Kidney (tissue), 14 donors: ENCODE measurements around the gene ITPR1. TPM values are rescaled to one million over a fixed set of nuclear protein-coding genes. Genes with fewer than 3 reads are reported as not detected.
A peak's percentile ranks its signal among the peaks of the same experiment; 100 is the strongest.

Experiments
- DNase-seq, 5 donors: peaks; one replicate each; pipeline ENCODE4 v3.0.0-alpha.2; 2013 to 2020
- FAIRE-seq: peaks from 2 replicates; lab custom pipeline; 2012; peaks lifted over from hg19 to GRCh38; lab: Jason Lieb, UNC
- H3K27ac ChIP-seq, 2 donors: one replicate each; pipeline ENCODE4 v1.7.0; 2013; ENCODE audit warnings: low read depth in 2 of 2, low read length in 2 of 2, inconsistent platforms in 1 of 2
- H3K27me3 ChIP-seq: one replicate; pipeline ENCODE4 v1.7.1; 2013; ENCODE audit warnings: low read length, inconsistent platforms; ENCODE audit not compliant: control insufficient read depth, insufficient read depth
- H3K36me3 ChIP-seq, 3 donors: one replicate each; pipeline versions ENCODE4 v1.7.0 to v1.7.1; 2013; ENCODE audit warnings: low read length in 3 of 3, control low read depth in 1 of 3, inconsistent platforms in 1 of 3; ENCODE audit not compliant: insufficient read depth in 3 of 3, control insufficient read depth in 2 of 3
- H3K4me1 ChIP-seq, 3 donors: one replicate each; pipeline versions ENCODE4 v1.7.0 to v1.7.1; 2013; ENCODE audit warnings: low read length in 3 of 3, inconsistent platforms in 1 of 3, low read depth in 1 of 3; ENCODE audit not compliant: control insufficient read depth in 2 of 3, insufficient read depth in 2 of 3
- H3K4me3 ChIP-seq, 3 donors: one replicate each; pipeline versions ENCODE4 v1.7.0 to v1.8.1; 2013; ENCODE audit warnings: low read length in 3 of 3, control low read depth in 1 of 3, inconsistent platforms in 1 of 3
- H3K9ac ChIP-seq, 3 donors: one replicate each; pipeline versions ENCODE4 v1.7.0 to v1.7.1; 2013; ENCODE audit warnings: low read length in 3 of 3, control low read depth in 1 of 3, inconsistent platforms in 1 of 3
- H3K9me3 ChIP-seq, 3 donors: one replicate each; pipeline versions ENCODE4 v1.7.0 to v1.7.1; 2013; ENCODE audit warnings: low read length in 3 of 3, control low read depth in 1 of 3, inconsistent platforms in 1 of 3; ENCODE audit not compliant: control insufficient read depth in 2 of 3, insufficient read depth in 1 of 3
- intact Hi-C: fragments of 100-400 bp; cut with DNase I; formaldehyde crosslinking; loops from one replicate; pipeline ENCODE4 v1.11.1; 2022
- polyA plus RNA-seq: library from polyadenylated mRNA; stranded (reverse); fragments of 350-450 nt; fragmentation: Illumina TruSeq; extraction: RNeasy Lipid Tissue Mini Kit (QIAGEN cat#74804); gene quantifications from one replicate; pipeline ENCODE4 v1.2.3, GENCODE V29; 2014; ENCODE audit warnings: low read depth, low replicate concordance; ENCODE audit not compliant: insufficient read depth
- total RNA-seq: library from RNA; stranded (reverse); fragmentation: NEBNext Ultra II Directional; extraction: Animal tissue kit (Norgen Biotek cat#: 25700); gene quantifications from one replicate; pipeline ENCODE4 v1.2.1, GENCODE V29; 2021
- TF ChIP-seq, protein P1 (sequence below): IDR thresholded peaks from 3 replicates; pipeline ENCODE4 v1.5.1; 2012; ENCODE audit warnings: mild to moderate bottlenecking, moderate library complexity, borderline replicate concordance; ENCODE audit not compliant: insufficient read depth; ENCODE audit errors: extremely low read depth
- donor health status: control.
- donor health status: control.
- donor health status: control.
- donor health status: control.
- donor health status: control.
- donor health status: DM: yes; HTN: yes; CAD: no.
- donor health status: Normal renal cell carcinoma (clear cell type).

Gene ITPR1
- total and polyA plus RNA-seq, 2 donors from 2014 or later, result 30.2 to 81.2 TPM

DNA sequence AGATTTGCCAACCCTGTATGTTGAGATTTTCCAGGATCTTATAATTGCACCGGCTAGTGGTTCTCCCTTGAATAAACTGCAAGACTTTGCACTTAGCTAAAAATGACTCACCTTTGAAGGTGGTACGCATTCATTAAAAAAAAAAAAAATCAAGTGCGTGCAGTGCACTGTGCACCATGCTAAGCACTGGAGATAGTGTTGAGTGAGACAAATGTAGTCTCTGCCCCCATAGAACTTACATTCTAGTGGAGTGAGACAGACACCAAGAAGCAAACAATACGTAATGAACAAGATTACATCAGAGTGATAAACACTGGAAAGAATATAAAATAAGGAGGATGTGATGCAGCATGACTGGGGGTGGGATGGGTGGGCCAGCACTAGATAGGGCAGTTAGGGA, 69.4 kb downstream of the ITPR1 start:
- FAIRE-seq (no peak), DNase-seq (no peak)
- no peak overlapping the region for H3K27ac ChIP-seq
- H3K27me3 ChIP-seq, result no peaks in the 10 kb centered on the region
- no peak overlapping the region for H3K4me3 ChIP-seq
- intact Hi-C loops, result no loop called here
- TF ChIP-seq, protein P1, sequence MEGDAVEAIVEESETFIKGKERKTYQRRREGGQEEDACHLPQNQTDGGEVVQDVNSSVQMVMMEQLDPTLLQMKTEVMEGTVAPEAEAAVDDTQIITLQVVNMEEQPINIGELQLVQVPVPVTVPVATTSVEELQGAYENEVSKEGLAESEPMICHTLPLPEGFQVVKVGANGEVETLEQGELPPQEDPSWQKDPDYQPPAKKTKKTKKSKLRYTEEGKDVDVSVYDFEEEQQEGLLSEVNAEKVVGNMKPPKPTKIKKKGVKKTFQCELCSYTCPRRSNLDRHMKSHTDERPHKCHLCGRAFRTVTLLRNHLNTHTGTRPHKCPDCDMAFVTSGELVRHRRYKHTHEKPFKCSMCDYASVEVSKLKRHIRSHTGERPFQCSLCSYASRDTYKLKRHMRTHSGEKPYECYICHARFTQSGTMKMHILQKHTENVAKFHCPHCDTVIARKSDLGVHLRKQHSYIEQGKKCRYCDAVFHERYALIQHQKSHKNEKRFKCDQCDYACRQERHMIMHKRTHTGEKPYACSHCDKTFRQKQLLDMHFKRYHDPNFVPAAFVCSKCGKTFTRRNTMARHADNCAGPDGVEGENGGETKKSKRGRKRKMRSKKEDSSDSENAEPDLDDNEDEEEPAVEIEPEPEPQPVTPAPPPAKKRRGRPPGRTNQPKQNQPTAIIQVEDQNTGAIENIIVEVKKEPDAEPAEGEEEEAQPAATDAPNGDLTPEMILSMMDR, result no peak
- no peak overlapping the region for H3K9ac ChIP-seq
- no peaks in the 10 kb centered on the region for H3K9me3 ChIP-seq
- H3K4me1 ChIP-seq, result peaks cover 0 to 15% (median 0%) of the 10 kb centered on the region in 3 donors
- no peaks in the 10 kb centered on the region for H3K36me3 ChIP-seq

DNA sequence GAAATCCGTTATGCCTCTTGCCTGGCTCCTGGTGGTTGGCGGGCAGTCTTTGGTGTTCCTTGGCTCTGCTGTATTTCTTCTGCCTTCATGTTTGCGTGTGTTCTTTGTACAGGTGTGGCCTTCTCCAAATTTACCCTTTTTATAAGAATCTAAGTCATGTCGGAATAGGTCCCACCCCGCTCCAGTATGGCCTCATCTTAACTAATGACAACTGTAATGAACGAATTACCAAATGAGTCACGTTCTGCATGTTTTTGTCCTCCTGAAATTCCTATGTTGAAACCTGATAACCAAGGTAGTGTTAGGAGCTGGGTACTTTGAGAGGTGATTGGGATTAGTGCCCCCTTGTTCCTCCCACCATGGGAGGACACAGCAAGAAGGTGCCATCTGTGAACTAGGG, 71.1 kb downstream of the ITPR1 start:
- H3K27ac ChIP-seq, result no peak overlapping the region
- FAIRE-seq, result no peak
- no peaks in the 10 kb centered on the region for H3K27me3 ChIP-seq
- H3K4me1 ChIP-seq, result peaks cover 0 to 15% (median 0%) of the 10 kb centered on the region in 3 donors
- no peak overlapping the region for H3K4me3 ChIP-seq
- DNase-seq, result peak in 1 of 5 donors; percentile 19
- H3K9ac ChIP-seq, result no peak overlapping the region
- no peaks in the 10 kb centered on the region for H3K9me3 ChIP-seq
- TF ChIP-seq, protein P1, result no peak
- no peaks in the 10 kb centered on the region for H3K36me3 ChIP-seq
- intact Hi-C loops, result no loop called here

DNA sequence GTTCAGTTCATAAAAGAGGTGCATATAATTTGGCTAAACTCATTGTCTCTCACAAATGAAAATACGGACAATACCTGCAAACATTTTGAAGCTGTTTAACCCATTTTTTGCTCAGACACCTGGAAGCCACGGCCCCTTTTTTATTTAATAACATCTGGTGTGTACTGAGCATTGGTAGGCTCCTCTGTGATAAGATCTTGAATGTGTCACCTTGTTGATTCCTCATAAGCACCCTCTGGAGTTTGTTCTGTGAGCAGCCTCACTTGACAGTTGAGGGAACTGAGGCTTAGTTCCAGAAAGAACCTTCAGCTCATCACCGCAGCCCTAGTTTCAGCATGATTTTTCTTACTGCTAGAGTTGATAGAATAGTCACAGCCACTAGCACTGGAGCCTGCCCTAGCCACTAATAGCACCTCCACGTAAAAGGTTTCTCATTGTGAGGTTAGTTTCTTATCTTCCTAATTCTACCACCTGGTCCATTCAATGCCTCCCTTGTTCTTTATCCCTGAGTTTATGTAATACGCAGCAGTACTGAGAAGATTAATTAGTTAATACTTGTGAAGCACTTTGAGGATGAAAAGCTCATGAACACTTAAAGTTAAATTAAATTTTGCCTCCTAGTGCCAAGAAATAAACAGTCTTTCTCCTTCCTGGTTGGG, 71.9 kb downstream of the ITPR1 start:
- TF ChIP-seq, protein P1, result no peak
- FAIRE-seq, result no peak
- Histone ChIP-seq H3K4me3 (no peak overlapping the region), H3K27me3 (no peaks in the 10 kb centered on the region), H3K9ac (no peak overlapping the region), H3K27ac (no peak overlapping the region), H3K9me3 (no peaks in the 10 kb centered on the region), H3K4me1 (peaks cover 0 to 15% (median 0%) of the 10 kb centered on the region in 3 donors), H3K36me3 (no peaks in the 10 kb centered on the region)
- no peak for DNase-seq
- intact Hi-C loops, result no loop called here
